ENCODE measurements around the gene POLR3A.
A peak's percentile ranks its signal among the peaks of the same experiment; 100 is the strongest.

POLR3A gene

DNA sequence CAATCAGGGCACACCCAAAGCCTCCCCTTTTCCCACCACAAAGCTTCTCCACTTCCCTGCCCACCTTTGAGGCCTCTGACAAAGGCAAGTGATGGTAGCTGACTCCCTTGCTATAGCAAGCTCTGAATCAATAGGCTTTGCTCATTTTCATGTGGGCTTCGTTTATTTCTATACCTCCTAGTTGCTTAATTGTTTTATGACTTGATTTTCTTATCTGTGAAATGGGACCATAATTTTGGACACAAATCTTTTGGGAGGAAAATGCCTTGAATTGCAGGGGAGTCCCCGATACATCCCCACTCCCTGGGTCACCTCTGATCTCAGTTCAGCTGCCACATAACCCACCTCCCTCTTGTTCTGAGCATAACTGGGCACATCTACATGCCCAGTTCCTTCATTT lies 89.1 kb downstream of the POLR3A start:
- no peak for DNase-seq

DNA sequence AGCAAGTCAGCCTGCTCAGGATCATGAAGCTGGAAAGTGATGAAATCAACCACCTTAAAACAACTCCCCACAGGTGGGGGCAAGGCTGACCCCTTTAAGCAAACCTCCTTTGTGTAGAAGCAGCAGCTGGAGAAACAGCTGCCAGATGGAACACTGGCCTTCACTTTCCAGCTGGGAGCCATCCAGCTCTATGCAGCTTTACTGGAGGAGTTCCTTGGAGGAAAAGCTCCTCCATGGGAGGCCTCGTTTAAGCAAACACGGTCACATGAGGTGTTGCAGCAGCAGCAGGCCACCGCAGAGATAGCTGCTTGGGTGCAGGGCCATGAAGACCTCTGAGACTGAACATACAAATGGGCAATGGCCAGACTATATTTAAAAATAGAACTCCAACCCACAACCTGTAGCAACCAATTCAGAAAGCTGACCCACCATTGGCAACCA lies 89.7 kb downstream of the POLR3A start:
- no peak for DNase-seq

DNA sequence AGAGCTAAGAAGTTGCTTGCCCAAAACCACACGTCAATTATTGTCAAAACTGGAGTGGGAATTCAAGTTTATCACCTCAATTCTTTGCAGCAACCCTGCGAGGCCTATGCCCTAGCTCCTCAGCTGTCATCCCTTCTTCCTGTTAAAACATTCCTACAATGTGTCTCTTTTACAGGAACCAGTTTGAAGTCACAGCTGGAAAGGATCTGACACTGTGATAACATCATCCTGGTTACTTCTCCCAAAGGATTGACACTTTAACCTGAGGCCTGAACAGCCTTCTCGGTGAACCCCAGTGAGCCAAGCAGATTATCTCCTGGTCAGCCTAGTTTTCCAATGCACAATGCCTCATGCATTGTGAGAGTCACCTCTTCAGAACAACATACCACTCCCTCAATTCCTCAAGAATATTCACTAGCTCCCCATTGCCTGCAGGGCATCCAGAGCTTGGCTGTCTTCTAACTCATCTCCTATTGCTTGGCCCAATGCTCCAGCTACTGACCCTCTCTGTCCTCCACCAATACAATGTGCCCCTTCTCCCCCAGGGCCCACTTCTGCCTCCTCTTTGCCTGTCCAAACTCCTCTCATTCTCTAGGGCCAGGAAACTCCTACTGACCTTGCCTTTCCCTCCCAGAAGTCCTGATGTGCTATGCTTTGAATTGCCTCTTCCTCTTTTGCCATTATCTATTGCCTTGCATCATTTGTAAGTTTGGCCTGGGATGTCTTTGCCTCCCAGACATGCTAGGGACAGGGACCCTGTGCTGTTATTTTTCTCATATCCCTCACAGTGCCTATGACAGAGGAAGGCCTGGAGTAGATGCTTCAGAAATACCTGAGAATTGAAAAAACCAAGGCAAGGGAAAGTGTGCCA lies 92.4 kb downstream of the POLR3A start:
- no peak for DNase-seq

DNA sequence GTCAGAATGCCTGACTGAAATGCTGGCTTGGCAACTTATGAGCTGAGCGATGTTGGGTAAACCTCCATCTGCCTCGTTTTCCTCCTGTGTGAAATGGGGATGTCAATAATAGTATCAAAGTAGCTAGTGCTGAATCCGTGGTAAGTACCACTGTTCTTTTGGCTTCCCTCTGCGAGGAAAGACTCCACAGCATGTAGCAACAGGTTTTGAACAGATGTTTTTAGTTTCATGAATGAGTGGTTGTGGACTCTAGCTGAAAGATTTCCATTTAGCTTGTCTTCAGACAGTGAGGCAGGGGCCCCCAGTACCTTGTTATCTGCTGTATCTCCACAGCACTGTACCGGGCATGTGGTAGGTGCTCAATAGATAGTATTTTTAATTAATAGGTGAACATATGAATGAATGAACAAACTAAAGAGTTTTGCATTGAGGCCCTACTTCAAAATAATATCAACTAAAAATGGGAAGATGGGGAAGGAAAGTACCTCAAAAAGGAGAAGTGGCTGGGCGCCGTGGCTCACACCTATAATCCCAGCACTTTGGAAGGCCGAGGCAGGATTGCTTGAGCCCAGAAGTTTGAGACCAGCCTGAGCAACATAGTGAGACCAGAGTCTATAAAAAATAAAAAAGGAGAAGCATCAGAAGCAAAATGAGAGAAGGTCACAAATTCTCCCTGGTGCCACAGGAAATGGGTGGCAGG lies 97.1 kb downstream of the POLR3A start:
- no peak for DNase-seq

DNA sequence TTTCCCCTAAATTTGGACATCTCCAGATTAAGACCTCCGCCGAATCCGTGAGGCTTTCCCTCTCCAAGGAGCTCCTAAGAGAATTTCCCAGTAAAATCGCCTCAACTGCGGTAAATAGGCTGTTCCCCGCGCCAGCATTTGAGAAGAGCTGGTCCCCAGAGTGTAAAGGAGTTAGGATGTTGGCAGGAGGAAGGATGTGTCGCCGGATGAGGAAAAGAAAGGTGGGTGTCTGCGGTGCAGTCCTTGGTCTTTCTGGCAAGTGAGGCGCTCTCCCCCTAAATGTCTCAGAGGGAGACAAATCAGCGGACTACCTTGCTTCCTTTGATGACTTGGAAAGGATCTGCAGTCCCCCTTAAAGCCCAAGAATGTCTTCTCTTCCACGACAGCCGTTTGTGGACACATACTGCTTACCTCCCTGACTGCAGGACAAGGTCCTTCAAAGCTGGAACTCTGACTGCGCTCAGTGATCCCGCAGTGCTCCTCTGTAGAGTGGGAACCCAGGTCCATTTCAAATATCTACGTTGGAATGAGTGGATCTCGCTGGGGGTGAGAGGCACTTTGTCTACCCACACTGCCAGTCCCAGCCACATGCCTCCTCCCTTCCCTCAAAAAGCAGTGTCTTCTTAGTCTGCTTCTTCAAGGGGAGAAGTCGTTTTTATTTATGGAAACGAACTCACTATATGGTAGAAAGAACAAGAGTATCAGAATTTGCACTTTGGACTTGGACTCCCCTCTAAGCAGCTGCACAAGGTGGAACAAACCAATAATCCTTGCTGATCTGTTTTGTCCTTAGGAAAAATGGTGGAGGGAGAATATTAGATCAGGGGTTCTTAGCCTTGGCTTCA lies 101.7 kb downstream of the POLR3A start:
- peak; percentile 1 to 6 for DNase-seq

DNA sequence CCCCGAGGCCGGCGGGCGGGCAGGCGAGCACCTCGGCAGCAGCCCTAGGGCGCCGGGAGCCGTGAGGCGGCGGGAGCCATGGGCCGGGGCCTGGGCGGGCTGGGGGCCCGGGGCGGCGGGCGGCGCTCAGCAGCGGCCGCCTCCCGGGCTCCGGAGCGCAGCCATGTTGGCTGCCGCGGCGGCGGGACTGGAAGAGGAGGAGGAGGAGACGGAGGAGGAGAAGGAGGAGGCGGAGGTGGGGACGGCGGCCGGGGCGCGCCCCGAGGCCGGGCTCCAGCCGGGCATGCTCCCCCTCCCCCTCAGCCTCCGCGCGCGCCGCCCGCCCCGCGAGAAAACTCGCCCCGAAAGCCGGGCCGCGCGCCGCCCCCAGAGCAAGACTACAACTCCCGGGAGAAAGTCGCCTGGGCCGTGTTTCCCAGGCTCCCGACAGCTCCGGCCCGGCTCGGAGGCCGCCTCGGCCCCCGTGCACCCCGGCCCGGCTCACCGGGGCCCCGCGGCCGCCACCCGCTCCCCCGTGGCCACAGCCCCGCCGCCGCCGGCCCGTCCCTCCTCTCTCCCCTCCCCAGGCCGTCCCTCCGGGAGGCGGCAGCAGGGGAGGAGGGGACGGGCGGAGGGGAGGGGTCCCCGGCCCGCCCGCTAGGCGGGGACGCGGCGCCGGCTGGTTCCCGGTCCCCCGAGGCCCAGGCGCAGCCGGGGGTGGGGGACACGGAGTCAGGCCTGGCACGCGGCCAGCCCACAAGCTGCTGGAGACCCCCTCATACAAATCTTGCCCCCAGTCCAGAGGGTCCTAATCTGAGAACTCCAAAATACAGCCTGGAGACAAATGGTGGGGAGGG lies 102.5 kb downstream of the POLR3A start, which contains the start of gene DLG5:
DLG5 (minus strand) TSS at position 190 of the 836 bp plus-strand sequence. CDS start 235 bp downstream, outside the sequence.
- DNase-seq = peak; percentile 38 to 42

DNA sequence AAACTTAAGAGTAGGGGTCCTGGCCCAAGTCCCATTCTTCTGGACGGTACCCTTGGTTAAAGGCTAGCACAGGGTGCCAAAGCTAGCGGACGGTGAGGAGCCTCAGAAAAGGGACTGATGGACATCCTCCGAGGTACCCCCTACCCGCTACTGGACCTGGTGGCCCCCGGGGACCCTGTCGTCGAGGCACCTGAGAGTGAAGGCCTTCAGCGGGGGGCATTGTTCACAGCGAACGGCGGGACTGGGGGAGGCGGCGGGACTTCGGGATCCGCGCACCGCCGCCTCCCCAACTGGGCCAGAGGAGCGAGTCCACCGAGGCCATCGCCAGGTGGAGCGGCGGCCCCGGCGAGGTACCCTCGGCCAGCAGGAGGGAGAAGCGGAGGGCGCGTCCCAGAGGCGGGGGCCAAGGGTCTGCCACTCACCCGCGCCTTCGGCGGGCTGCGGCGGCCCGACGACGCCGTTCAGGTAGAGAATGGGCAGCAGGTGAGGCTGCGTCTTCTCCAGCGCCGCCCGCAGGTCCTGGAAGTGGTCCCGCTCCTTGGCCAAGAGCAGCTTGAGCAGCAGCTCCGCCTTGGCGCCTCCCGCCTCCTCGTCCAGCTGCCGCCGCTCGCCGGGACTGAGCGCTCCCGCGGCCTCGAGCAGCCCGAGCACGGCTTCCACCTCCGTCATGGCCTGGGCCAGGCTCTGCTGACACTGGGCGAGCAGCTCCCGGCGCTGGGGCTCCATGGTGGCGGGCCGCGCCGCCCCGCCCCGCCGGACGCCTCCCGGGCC lies 103.3 kb downstream of the POLR3A start:
- peak; percentile 29 to 43 for DNase-seq

DNA sequence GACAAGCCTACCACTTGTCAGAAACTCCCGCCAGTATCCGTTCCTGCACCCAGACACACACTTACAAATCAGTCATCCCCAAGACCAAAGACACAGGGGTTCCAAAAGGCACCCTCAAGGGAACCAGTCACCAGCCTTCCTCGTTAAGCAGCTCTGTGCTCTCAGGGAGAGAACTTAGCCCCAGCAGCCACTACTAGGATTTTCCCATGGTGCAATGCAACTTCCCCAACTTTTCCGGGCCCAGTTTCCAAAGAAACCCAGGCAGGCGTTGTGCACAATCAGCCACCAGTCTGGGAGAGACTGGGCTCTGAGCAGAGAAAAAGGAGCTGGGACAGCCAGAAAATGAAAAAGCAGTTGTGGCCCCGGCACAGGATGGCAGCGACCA lies 103.9 kb downstream of the POLR3A start:
- no peak for DNase-seq

DNA sequence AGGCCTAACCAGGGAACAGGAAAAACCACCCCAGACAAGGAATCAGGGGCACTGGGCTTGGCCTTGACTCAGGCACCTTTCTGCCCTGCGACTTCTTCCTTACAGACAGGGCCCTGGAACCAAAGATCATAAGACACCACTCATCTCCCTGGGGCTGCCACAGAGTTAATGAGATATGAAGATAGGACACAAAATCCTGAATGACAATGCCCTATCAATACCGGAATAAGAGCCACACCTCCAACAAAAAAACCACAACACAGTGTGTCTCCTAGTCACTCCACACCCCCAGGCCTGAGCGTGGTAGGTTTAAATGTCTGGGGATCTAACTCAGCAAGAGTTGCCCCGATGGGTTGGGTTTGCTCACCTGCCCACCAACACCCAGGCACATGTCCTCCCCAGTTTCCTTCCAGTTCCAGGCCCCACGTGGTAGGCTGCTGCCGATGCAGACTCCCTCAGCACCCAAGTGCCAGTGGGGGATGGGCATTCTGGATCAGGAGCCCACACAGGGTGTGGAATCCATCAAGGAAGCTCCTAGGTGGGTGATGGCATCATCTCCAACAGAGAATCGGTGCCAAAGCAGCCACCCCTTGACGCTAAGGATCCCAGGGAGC lies 106.6 kb downstream of the POLR3A start:
- DNase-seq = no peak

DNA sequence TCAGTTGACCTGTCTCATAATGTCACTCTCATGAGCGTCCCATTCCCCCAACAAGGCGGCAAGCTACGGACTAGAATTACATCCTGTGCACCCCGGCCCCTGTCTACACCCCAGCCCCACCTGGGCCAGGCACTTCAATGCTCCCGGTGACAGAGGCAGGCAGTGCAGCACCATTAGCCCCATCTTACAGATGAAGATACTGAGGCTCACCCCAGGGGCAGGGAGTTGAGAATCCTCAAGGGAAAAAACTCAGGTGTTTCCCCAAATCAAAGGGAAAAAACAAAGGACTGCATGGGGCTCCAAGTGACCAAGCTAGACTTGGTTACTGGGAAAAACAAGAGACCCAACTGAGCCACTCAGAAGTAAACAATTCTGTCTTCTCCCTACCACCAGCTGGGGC lies 107.3 kb downstream of the POLR3A start:
- DNase-seq = no peak

DNA sequence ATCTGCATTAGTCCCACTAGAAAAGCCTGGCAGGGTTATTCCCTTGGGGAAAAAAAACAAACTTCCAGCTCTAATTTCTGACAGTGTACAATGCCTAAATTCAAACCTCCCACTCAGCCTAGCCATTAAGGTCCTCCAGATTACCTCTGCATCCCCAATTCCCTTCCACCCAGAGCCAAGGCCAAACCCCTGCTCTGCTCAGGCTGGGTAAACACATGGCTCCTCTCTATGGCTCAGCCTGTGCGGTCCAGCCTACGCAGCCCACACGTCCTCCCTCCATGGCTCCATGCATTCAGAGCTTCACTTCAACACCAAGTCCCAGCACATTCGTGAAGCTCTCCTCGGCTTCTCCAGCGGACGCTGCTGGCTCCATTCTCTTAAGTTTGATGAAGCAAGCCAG lies 107.9 kb downstream of the POLR3A start:
- DNase-seq = no peak

DNA sequence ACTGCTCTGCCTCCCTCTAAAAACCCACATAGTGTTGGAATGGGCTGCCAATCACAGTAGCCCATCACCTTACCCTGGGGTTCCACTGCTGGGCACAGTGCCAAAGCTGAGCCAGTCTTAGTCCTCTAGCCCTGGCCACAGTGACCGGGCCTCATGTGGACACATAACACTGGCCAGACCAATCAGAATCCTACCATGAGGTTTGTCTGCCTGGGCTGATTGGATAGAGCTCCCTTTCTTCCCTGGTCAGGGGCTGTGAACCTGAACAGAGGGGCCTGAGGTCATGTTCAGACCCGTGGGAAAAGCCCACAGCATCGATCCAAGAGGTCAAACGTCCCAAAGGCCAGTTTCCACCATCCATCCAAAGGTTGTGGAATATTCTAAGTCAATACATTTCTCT lies 108.8 kb downstream of the POLR3A start:
- DNase-seq = no peak

DNA sequence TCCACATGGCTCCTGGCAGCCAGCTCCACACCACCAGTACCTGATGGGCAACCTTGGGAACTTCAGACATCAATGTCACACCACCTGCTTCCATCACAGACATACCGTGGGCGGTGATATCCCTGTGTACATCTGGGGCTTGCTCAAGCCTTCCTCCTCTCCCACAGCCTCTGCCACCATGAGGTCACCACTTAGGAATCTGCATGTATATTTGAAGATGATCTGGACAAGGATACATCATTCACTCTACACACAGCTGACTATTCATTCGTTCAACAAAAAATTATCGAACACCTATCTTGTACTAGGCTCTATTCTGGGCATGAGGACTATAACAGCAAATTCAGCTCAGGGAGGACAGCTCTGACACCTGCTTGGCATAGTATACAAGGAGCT lies 109.6 kb downstream of the POLR3A start:
- no peak for DNase-seq
